GM21786 (cell line): ENCODE data around the gene OXSR1.

Source experiments
- ATAC-seq: cut with Tn5 transposase; IDR thresholded peaks from one replicate; pipeline ENCODE4 v1.9.1; 2021; ENCODE audit not compliant: unreplicated experiment

OXSR1 gene

DNA sequence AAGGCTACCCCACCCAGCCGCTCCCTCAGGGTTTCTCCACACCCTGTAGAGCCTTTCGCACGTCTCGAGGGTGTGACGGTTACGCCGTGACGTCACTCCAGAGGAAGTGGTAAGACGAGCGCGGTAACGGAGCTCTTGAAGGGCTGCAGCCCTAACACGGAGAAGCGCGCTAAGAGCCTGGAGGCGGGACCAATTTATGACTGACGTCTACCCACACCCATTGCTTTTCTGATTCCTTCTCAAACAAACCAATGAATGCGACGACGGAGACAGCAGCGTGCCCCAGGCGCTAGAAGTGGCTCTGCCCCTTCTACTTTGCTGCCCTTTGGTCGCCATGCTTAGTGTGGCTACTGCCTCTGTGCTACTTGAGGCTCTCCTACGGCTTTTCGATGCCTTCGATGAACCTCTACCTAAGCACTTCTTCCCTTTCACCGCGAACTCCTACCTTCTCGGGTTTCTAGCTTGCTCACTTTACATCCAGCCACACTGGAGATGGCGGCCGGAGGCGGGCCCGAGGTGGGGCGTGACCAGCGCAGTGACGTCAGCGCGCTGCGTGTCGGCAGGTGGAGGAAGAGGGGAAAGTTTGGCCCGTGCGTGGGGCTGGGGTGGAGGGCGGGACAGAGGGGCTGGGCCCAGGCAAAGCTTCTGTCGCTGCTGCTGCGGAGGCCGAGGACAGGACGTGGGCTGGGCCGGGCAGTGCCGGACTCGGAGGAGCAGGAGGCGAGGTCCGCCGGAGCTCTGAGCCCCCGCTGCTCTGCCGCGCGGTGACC, at the start of gene OXSR1:
OXSR1 (plus strand) TSS at position 586 of the 770 bp plus-strand sequence. CDS start 340 bp downstream, outside the sequence.
- ATAC-seq, result peak; percentile 93

DNA sequence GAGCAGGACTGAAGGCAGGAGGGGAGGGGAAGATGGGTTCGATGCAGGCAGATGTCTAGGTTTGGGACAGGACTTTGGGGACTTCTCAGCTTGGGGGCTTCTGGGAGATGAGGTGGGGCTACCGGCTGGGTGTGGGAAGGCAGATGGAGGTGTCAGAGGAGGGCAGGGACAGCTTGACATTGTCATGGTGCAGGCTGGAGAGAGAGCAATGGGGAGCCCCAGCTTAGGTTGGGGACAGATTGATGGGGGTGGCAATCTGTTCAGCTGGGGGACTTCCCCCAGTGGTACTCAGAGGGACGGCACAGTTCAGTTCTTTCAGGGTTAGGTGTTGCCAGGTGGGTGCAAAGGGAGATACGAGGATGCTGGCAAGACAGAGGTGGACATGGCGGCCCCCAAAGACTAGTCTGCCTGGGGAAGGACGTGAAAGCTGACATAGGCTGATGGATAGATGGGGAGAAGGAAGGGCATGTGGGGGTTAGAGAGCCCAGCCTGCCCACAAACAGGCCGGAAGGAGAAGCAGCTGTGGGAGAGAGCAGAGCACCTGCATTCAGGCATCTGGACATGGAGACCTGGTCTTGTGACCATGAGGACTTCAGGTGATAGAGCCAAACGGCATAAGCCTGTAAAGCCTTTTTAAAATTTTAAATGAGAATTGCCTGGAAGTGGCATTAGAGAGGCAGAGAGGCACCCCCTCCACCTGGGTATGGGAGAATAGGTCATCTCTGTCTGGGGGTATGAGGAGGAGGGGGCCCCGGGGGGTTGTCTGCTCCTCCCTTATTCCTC, 49.5 kb upstream of the OXSR1 start:
- no peak for ATAC-seq

DNA sequence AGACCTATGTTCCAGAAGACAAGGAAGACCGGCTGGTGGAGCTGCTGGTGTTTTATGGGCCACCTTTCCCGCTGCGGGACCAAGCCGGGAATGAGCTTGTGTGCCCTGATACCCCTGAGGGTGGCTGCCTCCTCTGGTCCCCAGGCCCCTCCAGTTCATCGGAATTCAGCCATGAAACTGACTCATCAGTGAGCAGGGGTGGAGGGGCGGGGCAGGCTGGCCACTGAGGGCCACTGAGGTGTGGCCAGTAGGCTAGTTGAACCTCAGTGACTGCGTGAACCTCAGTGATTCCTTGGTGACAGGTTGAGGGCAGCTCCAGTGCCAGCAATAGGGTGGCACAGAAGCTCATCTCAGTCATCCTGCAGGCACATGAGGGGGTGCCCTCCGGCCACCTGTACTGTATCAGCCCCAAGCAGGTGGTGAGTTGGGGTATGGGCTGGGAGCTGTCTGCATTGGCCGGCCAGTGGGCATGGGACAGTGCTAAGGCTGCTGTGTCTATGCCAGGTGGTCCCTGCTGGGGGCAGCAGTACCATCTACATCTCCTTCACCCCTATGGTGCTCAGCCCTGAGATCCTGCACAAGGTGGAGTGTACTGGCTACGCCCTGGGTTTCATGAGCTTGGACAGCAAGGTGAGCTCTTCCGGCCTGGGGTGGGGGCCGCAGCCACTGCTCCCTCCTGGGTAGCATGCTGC, 48.7 kb upstream of the OXSR1 start:
- ATAC-seq, result no peak

DNA sequence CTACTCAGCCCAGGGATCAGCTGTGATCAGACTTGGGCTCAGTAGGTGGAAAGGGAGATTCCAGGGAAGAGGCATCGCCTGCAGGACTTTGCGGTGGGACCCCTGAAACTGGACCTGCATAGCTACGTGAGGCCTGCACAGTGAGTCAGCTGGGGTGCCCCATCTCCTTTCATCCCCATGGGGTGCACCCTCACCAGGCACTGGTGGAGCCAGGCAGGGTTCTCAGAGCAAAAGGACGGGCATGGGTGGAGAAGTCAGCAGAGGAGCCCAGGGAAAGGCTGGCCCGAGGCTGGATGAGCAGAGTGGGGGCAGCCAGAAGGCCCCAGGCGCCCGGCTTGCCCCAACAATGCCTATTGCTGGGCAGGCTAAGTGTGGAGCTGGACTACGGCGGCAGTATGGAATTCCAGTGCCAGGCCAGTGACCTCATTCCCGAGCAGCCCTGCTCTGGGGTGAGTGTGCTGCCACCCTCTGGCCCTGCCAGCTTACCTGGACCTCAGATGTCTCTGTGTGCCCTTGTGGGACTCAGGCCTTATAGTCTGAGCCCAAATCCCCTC, 48.1 kb upstream of the OXSR1 start:
- no peak for ATAC-seq

DNA sequence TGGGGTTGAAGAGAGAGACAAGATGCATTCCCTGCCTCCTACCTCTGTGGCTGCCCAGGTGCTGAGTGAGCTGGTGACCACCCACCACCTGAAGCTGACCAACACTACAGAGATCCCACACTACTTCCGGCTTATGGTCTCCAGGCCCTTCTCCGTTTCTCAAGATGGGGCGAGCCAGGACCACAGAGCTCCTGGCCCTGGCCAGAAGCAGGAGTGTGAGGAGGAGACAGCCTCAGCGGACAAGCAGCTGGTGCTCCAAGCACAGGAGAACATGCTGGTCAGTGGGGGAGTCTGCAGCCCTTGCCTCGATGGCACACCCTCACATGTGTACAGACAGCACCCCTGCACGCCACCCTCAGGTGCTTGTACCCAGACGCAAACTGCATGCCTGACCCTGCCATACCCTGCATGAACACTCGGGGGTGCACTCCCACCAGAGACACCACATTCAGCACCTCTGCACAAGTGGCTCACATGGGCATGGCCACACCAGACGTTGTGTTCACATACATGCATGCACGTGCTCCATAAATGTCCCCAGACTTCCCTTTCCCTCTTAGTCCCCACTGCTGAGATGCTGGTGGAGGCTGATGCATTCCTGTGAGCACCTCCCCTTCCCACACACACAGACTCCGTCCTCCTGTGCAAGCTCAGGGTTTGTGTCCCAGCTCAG, 47.5 kb upstream of the OXSR1 start:
- peak; percentile 69 for ATAC-seq

DNA sequence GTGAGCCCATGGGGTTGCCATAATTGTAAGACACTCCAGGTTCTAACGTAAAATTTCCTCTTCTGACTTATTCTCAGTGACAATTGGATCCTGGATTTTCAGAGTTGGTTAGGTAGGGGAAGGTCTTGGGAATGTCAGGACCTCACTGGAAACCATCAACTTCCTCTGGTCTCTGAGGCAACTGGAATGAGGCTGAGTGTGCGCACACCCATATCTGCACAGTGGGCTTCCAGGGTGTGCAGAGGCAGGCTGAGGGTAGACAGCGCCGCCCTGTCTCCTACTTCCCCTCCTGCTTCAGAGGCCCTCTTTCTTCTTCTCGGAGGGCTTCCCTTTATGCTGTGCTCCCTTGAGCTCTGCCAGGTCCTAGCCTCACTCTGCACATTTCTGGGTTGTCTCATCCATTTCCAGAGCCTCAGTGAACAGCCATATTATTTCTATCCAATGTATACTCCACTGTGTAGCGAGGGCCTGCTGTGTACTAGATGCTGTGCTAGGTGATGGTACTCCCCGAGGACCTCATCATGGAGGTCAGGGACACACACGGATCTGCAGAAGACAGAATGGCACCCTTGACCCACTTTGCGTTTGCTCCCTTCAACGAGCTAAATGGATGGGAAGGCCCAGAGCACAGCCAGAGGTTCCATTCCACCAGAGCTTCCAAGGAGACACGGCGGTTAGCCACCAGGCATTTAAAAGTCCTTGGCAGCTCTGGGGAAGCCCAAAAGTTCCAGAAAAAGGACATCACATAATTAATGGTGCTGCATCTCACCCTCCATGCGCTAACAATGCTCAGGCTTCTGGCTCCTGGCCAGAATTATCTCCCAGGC, 46.7 kb upstream of the OXSR1 start:
- ATAC-seq, result no peak

DNA sequence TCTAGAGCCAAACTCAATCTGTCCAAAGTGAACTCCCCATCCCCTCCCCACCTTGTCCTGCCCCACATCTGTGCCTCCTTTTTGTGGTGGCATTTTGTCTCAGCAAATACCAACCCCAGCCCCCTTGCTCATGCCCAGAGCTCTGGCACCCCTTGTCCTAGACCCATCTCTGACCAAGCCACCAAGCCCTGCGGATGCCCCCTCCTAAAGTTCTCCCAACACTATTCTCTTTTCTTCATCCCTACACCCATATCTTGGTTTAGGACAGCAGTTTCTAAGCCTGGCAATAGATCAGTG, 46.1 kb upstream of the OXSR1 start:
- no peak for ATAC-seq

DNA sequence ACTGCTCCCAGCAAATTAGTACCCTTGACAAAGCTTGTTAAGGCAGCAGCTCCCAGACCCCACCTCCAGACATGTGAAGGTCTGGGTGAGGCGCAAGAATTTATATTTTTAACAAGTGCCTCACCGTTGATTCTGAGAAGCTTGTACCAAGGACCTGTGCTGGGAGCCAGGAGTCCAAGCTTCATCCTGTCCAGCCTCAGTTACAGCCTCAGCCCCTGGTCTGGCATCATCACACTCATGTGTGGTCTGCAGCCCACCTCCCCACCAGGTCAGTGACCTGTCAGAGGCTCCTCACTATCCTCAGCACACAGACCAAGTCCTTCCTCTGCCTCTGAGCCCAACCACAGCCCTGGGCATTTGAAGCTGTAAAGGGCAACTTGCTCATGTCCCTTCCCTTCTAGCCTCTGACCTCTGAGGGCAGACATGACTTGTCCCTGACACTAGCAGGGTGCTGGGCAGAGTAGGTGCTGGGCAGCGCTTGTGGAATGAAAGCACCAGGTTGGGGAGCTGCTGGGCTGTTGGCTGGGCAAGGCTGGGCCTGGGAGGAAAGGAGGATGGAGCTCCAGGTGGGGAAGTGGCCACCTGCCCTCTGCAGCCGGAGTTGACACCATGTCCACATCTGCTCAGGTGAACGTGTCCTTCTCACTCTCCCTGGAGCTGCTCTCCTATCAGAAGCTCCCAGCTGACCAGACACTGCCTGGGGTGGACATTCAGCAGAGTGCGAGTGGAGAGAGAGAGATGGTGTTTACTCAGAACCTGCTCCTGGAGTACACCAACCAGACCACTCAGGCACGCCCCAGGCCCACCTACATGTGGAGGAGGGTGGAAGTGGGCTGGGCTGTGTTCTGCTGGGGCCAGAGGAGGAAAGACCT, 45.3 kb upstream of the OXSR1 start:
- no peak for ATAC-seq

DNA sequence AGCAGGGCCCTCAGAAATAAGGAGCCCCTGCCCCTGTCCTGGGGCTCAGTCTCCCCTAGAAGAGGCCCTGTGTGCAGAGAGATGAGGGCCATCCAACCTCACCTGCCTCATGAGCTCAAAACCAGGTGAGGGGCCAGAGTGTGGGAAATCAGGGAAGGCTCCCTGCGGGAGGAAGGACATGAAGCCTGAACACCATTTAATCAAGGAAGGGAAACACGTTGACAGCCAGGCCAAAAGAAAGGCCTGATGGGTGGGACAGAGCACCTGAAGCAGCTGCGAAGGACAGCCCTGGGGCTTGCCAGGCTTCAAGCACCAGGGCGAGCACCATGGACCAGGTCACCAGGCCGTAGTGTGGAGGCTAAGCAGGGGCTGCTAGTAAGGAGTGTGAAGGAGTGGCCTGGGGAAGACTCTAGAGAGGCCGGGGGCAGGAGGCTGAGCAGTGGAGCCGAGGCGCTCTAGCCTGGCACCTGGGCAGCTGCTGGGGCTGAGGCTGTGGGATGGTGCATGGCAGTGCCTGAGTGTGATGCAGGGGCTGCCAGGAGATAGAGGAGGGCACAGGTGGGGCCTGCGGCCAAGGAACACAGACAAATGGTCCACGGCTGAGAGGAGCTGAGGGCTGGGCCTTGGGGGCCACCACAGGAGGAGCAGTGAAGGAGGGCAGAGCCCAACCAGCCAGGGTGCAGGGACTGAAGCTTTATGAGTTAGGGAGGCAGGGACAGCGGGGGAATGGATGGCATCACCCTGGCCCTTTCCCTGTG, 44.5 kb upstream of the OXSR1 start:
- no peak for ATAC-seq

DNA sequence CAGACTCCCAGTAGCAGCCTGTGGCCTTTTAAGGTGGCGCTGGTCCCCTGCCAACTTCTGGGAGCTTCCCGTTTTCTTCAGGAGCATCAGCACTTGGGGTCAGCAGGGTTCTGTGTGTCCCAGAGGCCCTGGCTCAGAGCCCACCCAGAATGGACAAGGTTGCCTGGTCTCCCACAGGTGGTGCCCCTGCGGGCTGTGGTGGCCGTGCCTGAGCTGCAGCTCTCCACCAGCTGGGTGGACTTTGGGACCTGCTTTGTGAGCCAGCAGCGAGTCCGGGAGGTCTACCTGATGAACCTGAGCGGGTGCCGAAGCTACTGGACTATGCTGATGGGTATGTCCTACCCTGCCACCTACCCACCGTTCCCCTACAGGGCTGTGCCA, 43.9 kb upstream of the OXSR1 start:
- no peak for ATAC-seq

DNA sequence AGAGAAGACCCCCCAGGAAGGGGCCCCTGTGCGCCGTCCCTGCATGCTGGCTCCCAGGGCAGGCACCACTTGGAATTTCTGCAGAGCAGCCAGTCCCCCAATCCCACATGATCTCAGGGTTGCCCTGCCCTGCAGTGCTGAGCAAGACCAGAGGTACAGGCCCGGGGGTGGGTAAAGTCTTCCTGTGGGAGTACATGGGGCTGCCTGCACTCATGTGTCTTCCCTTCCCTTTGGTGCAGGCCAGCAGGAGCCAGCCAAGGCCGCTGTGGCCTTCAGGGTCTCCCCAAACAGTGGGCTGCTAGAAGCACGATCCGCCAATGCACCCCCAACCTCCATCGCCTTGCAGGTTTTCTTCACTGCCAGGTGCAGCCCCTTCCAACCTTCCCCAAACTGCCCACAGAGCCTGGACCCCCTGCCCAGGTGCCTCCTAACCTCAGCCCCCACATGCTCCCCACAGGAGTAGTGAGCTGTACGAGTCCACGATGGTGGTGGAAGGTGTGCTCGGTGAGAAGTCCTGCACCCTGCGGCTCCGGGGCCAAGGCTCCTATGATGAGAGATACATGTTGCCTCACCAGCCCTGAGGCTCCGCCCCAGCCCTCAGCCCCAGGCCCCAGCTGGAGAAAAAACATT, 43.4 kb upstream of the OXSR1 start:
- no peak for ATAC-seq

DNA sequence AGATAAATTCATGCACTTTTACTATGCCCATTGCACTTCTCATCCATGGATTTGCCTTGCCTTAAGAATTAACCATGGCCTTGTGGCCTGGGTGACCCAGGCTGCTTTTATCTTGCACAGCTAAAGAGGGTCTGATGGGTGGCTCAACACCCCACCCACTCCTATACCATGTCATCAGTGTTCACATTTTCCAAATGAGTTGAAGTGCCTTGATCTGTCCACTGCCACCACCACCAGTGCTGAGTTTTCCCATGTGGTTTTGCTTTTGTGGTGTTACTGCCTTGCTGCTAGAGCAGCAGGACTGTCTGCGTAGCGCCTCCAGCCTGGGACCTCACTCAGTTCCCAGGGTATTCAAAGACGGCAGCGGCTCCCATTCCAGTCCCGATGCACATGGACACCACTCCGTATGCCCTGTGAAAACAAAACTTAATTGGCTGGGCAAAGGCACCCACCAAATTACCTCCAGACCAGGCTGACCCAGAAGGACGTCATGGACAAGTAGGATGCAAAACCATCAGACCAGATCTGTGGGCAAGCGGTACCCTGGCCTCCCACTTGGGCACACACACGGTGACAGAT, 42.5 kb upstream of the OXSR1 start:
- ATAC-seq, result no peak

DNA sequence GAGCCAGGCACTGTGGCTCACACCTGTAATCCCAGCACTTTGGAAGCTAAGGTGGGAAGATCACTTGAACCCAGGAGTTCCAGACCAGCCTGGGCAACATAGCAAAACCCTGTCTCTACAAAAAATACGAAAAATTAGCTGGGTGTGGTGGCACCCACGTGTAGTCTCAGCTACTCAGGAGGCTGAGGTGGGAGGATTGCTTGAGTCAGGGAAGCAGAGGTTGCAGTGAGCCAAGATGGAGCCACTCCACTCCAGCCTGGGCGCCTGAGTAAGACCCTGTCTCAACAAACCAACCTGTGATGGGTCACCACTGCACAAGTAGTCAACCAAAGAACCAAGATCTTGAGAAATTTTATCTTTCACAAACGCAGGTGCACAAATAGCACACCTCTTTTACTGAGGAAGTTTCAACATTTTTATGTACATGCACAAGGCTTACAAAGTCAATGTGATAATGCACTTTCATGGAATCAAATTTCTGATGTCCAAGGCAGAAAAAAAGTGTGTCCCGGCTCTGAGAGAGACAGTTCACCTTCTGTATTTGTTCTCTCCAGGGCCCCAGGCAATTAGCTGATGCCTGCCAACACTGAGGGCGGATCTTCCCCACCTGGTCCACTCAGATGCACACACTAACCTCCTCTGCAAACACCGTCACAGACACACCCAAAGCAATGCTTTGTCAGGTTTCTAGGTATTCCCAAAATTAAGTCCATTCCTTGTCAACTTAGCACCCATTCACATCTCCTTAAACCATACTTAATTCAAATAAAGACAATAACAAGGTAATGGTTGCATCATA, 40.8 kb upstream of the OXSR1 start:
- ATAC-seq, result no peak

DNA sequence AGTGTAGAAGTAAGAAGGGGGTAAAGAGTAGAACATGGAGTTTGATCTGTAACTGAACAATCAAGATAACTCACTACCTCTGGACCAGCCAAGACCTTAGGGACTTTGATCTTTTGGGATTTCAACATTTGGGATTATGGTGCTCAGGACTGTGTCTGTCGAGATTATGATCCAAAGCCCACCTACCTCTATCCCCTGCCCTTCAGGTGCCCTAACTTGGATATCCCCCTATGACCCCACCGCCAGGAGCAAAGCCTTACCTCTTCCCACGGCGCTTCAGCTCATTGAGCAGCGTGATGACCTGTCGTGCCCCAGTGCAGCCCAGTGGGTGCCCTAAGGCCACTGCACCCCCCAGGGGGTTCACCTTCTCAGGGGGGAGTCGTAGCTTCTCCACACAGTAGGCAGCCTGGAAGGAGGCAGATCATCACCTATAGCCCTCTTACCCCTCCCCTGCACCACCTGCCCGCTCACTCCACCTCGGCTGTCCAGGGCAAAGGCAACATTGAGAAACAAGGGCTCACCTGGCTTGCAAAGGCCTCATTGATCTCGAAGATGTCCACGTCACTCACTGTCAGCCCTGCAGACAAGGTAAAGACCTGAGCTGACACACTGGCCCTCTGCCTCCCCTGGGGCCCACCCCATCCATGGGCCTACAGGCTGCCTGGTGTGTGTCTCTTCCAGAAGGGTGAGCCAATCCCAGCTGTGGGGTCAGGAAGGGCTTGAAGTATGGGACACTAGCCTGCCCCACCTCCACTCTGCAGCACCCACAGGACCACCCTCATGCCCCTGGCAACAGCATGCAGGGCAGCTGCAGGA, 39.8 kb upstream of the OXSR1 start:
- ATAC-seq, result no peak

DNA sequence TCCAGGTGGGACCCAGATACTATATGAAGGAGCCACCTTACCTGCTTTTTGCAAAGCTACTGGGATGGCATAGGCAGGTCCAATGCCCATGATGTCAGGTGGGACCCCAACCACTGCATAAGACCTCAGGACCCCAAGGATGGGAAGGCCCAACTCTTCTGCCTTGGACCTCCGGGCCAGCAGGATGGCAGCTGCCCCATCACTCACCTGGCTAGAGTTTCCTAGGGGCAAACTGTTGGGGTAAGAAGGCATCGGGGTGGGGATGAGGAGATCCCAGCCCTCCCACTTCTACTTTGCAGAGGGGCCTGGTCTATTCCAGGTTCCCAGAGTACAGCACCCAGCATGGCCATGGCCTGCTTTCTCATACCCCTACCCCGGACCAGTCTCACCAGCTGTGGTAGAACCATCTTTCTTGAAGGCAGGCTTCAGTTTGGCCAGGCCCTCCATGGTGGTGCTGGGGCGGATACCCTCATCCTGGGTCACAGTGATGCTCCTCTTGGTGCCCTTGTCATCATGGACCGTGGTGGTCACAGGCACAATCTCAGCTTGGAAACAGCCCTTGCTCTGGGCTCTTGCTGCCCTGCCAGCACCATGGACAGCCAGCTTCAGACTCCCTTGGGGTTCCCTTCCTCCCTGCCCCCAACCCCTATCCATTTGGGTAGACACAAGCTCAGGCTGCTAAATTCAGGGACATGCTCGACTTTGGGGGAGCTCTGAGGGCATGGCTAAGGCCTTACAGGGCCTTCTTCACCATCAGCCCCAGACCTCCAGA, 39.0 kb upstream of the OXSR1 start:
- no peak for ATAC-seq
